ENCODE results near the gene PHOSPHO2.

Gene PHOSPHO2

GRCh38 chr2:169718930-169719504 is 24.7 kb downstream of the PHOSPHO2 start:
- DNase-seq: no peak

GRCh38 chr2:169721016-169721415 is 26.7 kb downstream of the PHOSPHO2 start:
- DNase-seq: no peak

GRCh38 chr2:169727065-169727464 is 32.8 kb downstream of the PHOSPHO2 start:
- no peak for DNase-seq

DNA sequence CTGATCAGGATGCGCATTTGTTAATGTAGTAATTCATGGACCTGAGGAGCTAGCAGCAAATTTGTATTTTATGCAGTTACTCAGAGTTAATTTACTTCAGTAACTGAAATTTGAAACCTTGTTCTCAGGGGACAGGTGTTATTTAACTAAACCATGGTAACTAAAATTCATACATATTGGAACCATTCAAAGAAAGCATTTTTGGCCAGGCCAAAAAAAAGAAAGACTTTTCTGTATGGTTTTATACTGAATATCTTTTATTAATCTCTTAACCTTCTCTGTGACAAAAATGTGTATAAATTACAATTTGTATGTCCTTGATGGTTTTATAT is 35.0 kb downstream of the PHOSPHO2 start:
- no peak for DNase-seq

- DNase-seq: no peak
Observed at GRCh38 chr2:169732075-169732474, 37.8 kb downstream of the PHOSPHO2 start.

DNA sequence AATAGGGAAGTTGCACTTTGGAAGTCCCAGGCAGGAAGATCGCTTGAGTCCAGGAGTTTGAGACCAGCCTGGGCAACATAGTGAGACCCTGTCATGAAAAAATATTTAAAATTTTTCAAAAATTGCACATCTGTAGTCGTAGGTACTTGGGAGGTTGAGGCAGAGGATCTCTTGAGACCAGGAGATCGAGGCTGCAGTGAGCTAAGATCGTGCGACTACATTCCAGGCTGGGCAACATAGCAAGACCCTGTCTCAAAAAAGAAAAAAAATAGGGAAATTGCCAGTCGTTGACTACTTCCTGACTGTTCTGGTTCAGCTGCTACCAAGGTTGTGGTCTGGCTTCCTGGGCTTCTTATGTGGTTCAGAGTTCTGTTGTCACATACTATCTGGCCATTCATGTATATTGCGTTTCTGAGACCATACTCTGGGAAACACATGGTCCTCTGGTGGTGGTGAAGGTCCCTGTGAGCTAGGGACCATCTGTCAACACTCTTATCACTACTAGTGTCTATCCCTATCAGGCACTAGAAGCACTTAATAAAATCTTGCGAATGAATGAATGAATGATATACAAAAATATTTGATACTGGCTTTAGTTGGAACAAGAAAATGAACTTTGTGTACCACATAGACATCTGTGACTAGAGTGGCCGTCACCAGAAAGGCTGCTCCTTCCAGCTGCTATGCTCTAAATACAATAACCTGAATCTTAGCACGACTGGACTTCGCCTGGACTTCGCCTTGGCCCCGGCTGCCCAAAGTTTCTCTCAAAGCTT is 38.5 kb downstream of the PHOSPHO2 start:
- no peak for DNase-seq

- DNase-seq: no peak
Observed at GRCh38 chr2:169734169-169734847, 40.0 kb downstream of the PHOSPHO2 start.

DNA sequence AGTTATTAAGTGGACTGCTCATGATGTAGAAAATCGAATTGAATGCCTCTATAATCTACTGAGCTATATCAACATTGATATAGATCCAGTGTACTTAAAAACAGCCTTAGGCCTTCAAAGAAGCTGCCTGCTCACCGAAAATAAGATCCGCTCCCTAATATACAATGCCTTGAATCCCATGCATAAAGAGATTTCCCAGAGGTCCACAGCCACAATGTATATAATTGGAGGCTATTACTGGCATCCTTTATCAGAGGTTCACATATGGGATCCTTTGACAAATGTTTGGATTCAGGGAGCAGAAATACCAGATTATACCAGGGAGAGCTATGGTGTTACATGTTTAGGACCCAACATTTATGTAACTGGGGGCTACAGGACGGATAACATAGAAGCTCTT is 41.4 kb downstream of the PHOSPHO2 start:
- no peak for DNase-seq

DNA sequence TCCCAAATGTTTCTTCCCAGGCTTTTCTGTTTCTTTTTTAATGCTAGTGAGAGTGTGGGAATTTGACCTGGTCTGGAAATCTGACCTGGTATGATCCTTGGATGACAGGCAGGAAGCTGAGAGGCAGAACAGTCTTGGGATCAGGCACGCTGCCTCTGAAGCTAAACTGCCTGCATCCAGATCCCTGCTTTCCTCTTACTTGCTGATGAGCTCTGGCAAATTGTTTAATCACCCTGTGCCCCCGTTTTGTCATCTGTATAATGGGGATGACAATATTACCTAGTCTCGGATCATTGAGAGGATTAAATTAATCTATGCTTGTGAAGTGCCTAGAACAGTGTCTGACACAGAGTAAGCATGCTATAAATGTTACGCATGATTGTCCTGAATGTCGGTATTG is 42.6 kb downstream of the PHOSPHO2 start:
- no peak for DNase-seq

DNA sequence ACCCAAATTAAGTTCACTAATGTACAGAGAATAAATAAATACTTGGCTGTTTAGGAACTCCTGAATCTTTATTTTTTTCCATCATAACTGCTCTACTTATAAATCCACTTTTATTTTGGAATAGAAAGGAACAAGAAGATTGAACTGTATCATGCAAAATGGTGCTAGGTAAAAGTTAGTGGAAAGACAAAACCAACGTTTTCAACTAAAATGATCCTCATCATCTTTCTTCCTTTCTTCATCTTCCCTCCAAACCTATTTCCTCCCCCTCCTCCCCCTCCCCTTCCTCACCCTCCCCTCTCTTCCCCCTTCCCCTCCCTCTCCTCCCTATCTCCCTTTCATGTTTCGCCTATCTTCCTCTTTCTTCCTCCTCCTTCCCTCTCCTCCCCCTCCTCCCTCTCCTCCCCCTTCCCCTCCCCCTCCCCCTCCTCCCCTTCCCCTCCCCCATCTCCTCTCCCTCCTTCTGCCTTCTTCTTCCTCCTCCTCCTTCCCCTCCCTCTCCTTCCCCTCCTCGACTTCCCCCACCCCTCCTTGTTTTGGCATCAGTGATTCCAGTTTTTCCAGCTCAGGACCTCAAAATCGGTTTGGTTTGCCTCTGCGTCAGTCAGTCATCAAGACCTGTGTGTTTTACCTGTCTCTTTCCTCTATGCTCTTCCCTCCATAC is 44.4 kb downstream of the PHOSPHO2 start:
- no peak for DNase-seq

- DNase-seq: no peak
Observed at GRCh38 chr2:169739351-169739750, 45.1 kb downstream of the PHOSPHO2 start.

GRCh38 chr2:169743549-169743948 is 49.3 kb downstream of the PHOSPHO2 start:
- DNase-seq: no peak

- no peak for DNase-seq
Observed at GRCh38 chr2:169746240-169746639, 52.0 kb downstream of the PHOSPHO2 start.

GRCh38 chr2:169748319-169748718 is 54.0 kb downstream of the PHOSPHO2 start:
- no peak for DNase-seq
